Measurements from ENCODE around the gene SHISA6. TPM values are rescaled to one million over a fixed set of nuclear protein-coding genes. Genes with fewer than 3 reads are reported as not detected.
"Not testable (repeated sequence)": the region's sequence is repeated elsewhere in the genome, so short reads cannot be mapped to it uniquely, and the experiment has no call there.

The SHISA6 gene
- total RNA-seq, 1 donor from 2014 or later = not detected

DNA sequence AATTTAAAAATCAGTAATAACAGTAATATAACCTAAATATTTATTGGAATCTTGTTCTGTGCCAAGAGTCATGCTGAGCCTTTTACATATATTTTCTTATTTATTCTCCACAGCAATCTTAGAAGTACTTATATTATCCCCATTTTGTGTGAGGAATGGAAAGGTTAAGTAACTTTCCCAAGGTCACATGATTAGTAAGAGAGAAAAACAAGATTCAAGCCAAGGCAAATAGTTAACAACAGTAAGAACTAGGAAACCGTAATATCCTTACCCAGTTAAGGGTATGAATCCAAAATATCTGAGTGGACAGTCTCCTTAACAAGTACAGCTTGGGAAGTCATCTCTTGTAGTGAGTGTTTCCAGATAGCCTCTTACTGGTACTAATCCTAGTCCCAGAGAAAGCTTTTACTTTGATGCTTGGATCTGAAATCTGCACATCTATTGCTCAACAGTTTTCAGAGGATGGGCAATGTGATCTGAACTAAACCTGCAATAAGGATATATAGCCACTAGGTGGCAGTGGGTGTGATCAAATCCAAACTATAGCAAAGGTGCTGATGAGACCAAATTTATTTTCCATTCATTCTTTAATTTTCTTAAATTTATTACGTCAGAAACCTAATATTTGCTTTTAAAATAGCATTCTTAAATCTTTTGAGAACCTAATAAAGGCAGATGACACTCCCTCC is 23.3 kb downstream of the SHISA6 start:
- DNase-seq (ENCODE audit: low read depth, low spot score) = no peak

DNA sequence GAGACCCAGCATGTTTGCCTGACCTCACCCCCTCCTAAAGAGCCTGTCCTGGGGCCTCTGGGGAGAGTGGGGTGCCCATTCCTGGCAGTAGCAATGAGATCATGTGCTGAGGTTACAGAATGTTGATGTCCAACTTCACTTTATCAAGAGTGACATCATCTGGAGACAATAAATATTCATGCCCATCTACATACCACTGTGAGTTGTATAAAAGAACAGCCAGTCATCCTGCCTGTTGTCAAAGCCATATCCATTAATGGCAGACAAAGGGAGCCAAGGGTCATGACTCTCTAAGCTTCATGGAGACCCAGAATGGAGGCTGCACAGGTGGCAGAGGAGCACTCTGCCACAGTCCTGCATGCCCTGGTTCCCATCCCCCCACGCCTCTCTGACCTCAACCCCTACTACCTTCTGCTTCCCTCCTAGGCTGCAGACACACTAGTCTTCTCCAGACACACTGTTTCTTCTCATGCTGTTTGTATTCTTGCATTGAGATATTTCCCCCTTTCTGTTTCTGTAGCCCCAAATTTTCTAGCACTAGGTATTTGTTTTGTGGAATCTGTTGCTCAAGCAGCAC is 27.1 kb downstream of the SHISA6 start:
- DNase-seq (ENCODE audit: low read depth, low spot score) = no peak

DNA sequence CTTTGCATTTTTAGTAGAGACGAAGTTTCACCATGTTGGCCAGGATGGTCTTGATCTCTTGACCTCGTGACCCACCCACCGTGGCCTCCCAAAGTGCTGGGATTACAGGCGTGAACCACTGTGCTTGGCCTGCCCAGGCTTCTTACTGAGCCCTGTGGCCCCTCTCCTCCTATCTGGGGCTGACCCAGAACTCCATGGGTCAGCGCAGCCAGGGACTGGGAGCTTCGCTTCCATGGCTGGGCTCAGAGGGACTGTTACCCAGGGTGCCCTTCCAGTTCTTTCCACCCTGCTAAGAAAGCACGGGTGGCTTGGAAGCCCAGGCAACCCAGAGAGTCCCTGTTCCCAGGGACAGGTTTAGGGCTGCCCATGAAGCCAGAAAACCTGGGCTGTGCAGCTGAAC is 28.2 kb downstream of the SHISA6 start:
- DNase-seq (ENCODE audit: low read depth, low spot score) = no peak

DNA sequence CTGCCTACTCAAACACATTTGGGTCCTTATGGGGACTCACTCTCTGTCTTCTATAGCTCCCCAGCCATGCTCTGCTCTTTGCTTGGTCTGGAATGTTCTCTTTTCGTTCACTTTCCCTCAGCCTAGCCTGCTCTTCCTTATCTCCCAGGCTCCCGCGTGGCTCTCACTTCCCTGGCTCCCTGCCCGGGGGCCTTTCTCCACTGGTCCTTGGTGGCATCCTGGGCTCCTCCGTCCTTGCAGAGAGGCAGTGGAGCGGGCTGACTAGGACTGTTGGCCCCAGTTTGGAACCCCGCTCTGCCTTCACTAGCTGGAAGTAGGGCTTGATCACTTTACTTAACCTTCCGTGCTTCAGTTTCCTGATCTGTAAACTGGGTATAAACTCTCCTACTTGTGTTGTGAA is 31.2 kb downstream of the SHISA6 start:
- DNase-seq (ENCODE audit: low read depth, low spot score) = no peak

DNA sequence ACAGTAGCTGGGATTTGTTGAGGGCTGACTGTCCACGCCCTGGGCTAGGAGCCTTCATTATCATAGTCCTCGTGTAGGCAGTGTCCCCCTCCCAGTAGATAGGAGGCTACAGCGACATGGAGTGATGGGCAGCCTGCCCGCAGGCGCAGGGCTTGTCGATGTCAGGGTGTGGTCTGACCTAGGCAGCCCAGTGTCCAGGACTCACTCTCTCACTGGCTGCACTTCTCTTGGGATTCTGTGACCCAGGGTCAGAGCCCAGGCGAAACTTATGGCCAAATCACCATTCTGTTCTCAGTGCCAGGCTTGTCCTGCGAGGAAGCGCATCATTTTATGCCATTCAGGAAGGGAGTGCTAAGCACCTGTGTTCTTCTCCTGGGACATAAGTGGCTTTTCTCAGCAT is 32.6 kb downstream of the SHISA6 start:
- DNase-seq (ENCODE audit: low read depth, low spot score) = no peak

DNA sequence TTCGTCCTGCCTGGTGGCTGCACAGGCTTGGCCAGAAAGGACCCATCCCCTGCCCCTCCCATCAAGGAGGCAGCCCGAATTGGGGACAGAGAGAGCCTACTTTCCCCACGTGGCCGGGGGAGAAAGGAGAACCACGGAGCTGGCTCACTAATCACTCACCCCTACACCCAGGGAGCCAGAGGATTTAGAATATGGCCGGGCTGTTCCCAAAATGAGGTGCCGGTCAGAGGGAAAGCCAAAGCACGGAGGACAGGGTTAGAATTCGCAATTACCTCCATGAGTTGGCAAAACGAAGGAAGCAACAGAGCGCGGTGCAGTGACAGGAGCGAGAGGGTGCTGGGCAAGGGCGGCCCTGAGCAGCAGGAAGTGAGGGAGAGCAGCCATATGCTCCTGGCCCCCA is 33.1 kb downstream of the SHISA6 start:
- no peak for DNase-seq (ENCODE audit: low read depth, low spot score)

DNA sequence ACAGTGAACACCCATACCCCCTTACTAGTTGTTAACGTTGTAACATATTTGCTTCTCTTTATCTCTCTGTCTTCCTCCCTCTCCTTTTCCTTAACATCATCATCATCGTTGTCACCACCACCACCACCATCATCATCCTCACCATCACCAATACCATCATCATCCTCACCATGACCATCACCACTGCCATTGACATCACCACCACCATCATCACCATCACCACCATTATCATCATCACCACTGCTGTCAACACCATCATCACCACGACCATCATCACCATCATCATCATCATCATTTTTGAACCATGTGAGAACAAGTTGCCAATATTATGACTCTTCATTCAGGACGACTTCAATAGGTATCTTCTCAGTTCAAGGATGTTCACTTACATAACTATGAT is 35.5 kb downstream of the SHISA6 start:
- DNase-seq (ENCODE audit: low read depth, low spot score) = no peak

DNA sequence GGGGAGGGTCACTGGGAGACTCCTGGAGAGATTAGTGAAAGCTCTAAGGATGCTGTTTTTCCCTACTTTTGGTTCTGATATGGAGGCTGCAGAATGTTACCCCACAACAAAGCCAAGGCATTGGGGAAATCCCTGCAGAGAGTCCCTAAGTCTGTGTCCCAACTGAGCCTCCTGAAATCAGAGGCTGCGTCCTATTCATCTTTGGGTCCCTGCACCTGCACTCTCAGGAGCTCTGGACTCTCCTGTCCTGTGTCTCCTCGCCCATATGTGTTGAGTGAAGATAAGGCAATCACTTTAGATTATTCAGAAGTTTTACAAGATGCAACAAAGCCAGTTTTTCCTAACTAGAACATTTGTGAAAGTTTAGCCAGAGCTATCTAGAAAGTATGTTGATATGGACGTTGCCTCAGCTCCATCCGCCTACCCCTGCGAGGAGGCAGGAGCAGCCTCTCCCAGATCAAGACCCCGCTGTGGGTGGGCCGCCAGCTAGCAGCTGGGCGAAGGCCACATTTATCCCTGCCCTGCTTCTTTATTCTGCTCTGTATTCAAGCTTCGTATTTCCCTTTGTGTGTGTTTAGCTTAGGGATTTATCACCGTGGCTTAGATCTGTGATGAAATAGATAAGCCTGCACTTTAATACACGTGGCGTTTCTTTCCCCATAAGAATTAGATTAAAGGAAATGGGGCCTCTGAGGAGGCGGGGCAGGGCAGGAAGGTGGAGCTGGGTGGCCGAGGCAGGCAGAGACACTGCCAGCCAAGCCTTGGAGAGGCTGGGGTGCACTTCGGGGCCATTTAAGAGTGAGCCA is 37.4 kb downstream of the SHISA6 start:
- DNase-seq (ENCODE audit: low read depth, low spot score) = no peak

DNA sequence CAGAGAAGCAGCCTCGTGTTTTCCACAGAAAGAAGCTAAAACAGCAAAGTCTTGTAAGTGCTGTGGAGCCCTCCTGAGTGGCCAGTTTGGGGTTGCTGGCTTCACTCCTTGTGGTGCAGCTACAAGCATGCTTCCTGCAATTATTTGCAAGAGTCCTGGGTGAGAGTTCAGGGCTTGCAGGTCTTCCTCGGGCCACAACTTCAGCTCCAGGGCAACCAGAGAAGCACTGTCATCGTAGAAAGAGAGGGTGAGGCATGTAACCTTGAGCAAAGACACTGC is 37.9 kb downstream of the SHISA6 start:
- DNase-seq (ENCODE audit: low read depth, low spot score) = no peak

DNA sequence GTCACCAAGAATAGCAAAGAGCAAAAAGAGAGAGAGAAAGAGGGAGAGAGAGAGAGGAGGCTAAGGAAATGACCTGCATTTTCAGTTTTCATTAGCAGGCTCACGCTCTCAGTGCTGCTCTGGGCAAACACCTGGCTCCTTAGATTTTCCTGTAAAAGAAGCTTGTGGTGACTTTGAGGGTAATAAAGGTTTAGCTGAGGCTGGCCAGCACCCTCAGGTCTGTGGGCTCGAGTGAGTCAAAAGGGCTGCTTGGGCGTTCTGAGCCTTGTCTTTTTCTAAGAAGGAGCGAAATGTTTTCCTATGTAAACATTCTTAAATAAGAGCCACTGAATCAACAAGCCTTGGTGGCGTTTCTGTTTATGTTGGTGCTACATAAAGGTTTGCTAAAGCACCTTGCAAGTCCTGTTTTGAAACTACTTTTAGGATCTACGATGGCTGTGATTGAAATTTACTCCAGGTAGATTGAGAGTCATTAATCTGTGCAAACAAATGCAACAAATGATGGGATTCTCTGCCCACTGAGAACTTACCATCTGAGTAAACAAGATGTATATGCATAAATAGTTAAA is 38.8 kb downstream of the SHISA6 start:
- DNase-seq (ENCODE audit: low read depth, low spot score) = no peak

DNA sequence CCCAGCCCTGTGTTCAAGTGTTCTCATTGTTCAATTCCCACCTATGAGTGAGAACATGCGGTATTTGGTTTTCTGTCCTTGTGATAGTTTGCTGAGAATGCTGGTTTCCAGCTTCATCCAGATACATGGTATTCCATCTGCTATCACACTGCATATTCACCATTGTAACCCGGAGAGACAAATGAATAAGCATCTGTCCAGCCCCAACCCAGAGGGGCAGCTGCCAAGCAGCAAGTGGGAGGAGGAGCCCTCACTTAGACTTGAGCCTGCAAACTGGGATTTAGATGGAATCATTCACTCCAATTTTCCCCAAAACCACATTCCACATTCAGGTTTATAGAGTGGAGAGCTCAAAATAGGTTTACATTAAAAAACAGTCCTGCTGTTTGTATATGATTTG is 41.6 kb downstream of the SHISA6 start:
- DNase-seq (ENCODE audit: low read depth, low spot score) = no peak

DNA sequence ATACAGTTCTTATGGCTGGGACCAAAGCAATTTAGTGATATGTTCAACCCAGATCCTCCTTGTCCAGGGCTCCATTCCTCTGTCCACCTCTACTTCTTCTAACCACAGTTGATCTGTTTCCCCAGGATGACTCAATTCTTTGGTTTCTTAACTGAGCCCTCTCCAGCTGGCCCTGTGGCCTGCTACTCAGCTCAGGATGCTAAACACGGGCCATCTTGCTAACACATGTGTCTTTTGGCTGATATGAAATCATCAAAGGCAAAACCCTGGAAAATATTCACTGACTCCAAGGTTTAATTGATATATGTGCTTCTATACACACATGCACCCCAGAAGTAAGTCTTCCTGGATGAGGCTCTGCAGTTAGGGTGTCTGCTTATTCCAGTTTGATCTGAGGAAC is 43.8 kb downstream of the SHISA6 start:
- DNase-seq (ENCODE audit: low read depth, low spot score) = no peak

DNA sequence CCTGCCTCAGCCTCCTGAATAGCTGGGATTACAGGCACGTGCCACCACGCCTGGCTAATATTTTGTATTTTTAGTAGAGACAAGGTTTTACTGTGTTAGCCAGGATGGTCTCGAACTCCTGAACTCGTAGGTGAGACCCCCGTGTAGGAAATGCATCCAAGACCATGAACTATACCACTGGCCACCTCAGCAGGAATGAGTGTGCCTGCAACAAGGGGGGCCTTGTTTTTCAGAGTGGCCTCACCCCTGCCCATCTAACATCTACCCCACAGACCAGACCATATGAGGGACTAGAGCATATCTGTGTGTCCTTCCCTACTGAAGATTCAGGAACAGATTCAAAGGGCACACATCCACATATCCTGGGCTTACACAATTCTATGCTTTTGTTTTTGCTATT is 44.9 kb downstream of the SHISA6 start:
- no peak for DNase-seq (ENCODE audit: low read depth, low spot score)

DNA sequence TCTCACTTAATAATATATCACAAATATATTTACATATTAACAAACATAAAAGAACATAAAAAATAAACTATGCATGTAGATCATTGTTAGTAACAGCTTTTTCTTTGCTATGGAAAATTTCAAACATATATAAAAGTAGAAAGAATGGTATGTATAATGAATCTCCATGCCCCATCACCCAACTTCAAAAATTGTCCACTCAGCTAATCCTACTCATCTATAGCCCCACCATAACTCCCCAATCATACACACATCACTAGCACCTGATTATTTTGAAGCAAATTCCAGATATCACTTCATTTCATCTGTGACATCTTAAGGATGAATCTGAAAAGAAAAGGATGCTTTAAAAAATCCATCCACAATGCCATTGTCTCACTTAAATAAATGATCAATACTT is 46.8 kb downstream of the SHISA6 start:
- no peak for DNase-seq (ENCODE audit: low read depth, low spot score)

DNA sequence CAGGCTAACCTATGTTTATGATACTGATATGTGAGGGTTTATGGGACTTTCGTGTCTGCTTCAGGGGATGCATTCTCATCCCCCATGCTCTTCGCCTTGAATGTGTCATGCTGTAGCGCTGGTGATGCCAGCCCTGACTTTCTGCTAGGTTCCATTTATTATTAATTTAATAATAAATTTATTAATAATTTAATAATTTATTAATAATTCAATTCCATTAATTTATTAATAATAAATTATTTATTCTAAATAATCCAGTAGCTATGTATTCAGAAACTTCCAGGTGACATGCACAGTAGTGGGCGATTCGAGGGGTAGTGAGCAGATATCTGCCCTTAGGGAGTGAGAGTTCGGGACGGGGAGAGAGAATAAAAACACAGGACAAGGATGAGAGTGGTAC is 49.8 kb downstream of the SHISA6 start:
- DNase-seq (ENCODE audit: low read depth, low spot score) = no peak

DNA sequence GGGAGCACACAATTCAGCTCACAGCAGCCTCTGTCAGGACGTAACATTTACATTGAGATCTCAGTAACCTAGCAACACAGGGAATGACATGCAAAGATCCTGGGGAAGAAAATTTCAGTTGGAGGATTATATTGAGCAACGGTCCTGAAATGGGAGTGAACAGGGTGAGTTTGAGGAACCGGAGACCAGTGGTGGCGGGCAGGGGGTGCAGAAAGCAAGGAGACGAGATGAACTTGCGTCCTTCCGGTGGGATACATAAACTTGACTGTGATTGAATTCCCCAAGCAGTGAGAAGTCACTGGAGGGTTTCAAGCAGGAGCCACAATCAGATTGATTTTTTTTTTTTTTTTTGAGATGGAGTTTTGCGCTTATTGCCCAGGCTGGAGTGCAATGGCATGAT is 51.5 kb downstream of the SHISA6 start:
- DNase-seq (ENCODE audit: low read depth, low spot score) = no peak

DNA sequence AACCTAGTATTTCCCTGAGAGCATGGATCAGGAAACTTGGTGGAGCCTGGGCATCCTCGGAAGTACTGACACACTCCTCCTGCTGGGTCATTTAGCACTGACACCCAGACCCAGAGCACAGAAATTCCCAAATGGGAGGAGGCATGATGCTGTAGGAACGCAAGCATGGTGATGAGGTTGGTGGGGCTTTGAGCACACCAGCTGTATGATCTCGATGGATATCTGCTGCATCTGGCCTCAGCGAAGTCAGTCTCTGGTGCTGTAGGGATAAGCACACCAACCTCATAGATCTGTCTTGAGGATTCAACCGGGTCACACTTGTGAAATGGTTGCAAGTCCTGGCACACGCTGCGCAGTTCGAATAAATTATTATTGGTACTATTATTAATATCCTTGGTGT is 52.5 kb downstream of the SHISA6 start:
- no peak for DNase-seq (ENCODE audit: low read depth, low spot score)

DNA sequence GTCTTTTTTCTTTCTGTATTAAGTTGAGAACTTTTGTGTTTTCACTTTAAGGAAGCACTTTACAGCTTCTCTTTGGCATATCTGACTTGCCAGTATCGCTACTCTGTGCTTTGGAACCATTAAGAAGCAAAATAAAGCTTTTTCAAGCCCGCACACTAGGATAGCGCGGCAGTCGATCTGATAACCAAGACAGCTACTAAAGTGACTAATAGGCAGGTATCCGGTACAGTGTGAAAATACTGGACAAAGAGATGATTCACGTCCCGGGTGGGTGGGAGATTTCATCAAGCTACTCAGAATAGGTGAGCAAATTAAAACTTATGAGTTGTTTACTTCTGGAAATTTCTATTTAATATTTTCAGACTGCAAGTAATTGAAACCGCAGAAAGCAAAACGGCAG is 53.8 kb downstream of the SHISA6 start:
- no peak for DNase-seq (ENCODE audit: low read depth, low spot score)

DNA sequence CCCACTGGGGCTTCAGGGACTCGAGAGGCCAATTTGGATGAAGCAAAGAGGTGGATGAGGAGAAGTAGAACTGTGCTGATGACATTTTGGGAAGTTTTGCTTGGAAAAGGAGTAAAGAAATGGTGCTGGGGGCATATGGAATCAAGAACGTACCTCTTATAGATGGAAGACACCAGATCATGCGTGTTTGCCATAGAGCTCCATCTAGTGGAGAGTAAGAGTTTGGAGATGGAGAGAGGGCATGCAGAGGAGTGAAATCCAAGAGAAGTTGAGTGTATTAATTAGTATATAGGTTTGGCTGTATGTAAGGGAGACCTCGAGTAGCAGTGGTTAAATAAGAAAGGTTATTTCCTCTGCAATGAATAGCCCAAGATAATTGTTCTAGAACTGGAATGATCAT is 56.0 kb downstream of the SHISA6 start:
- DNase-seq (ENCODE audit: low read depth, low spot score) = no peak

DNA sequence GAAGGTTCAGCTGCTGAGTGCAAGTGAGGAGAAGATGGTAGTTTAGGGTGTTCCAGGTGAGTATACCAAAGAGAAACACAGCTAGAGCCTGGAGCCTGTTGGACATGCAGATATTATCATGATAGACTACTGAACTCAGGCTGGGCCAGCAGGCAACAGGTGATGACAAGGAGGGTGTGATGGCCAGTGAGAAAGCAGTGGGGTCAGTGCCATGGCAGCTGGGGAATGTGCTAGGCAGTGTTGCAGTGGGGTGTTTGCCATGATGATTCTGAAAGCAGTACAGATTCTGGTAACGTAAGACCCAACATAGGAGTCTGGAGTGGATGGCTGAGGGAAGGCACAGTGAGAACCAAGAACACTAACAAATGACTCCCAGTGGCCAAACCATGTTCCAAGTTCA is 57.4 kb downstream of the SHISA6 start:
- DNase-seq (ENCODE audit: low read depth, low spot score) = no peak

DNA sequence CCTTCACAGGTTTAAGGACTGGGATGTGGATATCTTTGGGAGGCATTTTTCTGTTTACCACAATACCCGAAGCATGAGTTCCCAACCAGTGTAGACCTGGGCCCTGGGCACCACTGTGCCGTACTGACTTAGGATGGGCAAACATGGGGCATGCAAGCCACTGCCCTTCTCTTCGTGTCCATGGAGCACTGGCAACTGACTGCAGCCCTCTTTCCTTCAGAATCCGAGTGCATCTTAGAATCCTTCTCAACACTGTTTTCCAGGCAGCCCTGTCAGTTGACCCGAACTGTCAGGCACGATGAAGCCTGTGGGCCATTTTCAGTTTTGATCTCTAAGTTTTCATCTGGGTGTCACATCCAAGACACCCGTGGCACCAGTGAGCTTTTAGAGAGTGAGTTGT is 59.2 kb downstream of the SHISA6 start:
- DNase-seq (ENCODE audit: low read depth, low spot score) = no peak

DNA sequence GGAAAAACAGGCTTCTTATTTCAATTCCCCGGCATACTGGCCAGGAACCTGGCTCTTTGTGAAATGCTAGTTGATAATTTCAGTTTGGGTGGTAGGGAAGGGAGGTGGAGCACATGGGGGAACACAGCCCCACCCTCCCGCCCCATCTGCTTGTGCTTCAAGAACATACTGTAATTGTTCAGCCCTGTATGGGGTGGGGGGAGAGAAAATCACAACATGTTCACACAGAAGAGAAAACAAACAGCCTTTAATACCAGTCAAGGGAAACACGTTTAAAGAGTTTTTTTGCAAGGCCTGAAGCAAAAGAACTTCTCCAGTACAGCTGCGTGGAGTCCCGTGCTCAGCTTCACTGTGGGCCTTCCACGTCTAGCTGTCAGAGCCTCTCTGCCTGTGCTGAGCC is 59.7 kb downstream of the SHISA6 start:
- no peak for DNase-seq (ENCODE audit: low read depth, low spot score)

DNA sequence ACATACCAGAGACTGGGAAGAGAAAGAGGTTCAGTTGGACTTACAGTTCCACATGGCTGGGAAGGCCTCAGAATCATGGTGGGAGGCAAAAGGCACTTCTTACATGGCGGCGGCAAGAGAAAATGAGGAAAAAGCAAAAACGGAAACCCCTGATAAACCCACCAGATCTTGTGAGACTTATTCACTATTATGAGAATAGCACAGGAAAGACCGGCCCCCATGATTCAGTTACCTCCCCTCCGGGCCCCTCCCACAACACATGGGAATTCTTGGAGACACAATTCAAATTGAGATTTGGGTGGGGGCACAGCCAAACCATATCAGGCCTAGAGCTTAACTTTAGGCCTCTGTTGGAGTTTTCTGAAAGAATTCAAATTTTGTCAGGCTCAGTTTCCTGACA is 60.9 kb downstream of the SHISA6 start:
- not testable (repeated sequence) for DNase-seq (ENCODE audit: low read depth, low spot score)
